Measurements from ENCODE around the gene ELAVL1.
"Not testable (repeated sequence)": the region's sequence is repeated elsewhere in the genome, so short reads cannot be mapped to it uniquely, and the experiment has no call there.

ELAVL1 gene

GRCh38 chr19:8005534-8006256 lies at the start of gene ELAVL1:
Gene ELAVL1 (minus strand): TSS chr19:8005641. CDS start chr19:7991815, 13,826 bp downstream.
- peak; percentile 91 to 92 for DNase-seq

GRCh38 chr19:8054169-8054568 lies 48.7 kb upstream of the ELAVL1 start:
- no peak for DNase-seq

GRCh38 chr19:8052464-8052859 lies 47.0 kb upstream of the ELAVL1 start, which contains the start of gene CCL25:
Gene CCL25 (plus strand): TSS chr19:8052760. CDS start chr19:8053050, 290 bp downstream.
- no peak for DNase-seq

- peak; percentile 87 to 95 for DNase-seq
These were observed 45.0 kb upstream of the ELAVL1 start for GRCh38 chr19:8050274-8051096.

- no peak for DNase-seq
These were observed 41.2 kb upstream of the ELAVL1 start for GRCh38 chr19:8046569-8047165.

GRCh38 chr19:8045872-8046568 lies 40.6 kb upstream of the ELAVL1 start:
- DNase-seq, result no peak

- DNase-seq, result no peak
These were observed 38.6 kb upstream of the ELAVL1 start for GRCh38 chr19:8044018-8044417.

GRCh38 chr19:8042900-8043299 lies 37.5 kb upstream of the ELAVL1 start:
- no peak for DNase-seq

GRCh38 chr19:8041531-8041931 lies 36.1 kb upstream of the ELAVL1 start:
- no peak for DNase-seq

- no peak for DNase-seq
These were observed 33.8 kb upstream of the ELAVL1 start for GRCh38 chr19:8039231-8039630.

- no peak for DNase-seq
These were observed 33.4 kb upstream of the ELAVL1 start for GRCh38 chr19:8038815-8039214.

- no peak for DNase-seq
These were observed 31.1 kb upstream of the ELAVL1 start for GRCh38 chr19:8036434-8037099.

GRCh38 chr19:8034178-8034525 lies 28.7 kb upstream of the ELAVL1 start:
- DNase-seq, result no peak

GRCh38 chr19:8033287-8034177 lies 28.1 kb upstream of the ELAVL1 start:
- DNase-seq, result not testable (repeated sequence)

GRCh38 chr19:8030960-8031359 lies 25.5 kb upstream of the ELAVL1 start:
- no peak for DNase-seq

- DNase-seq, result no peak
These were observed 23.6 kb upstream of the ELAVL1 start for GRCh38 chr19:8028951-8029491.

GRCh38 chr19:8025316-8025715 lies 19.9 kb upstream of the ELAVL1 start:
- no peak for DNase-seq

GRCh38 chr19:8024256-8024655 lies 18.8 kb upstream of the ELAVL1 start:
- not testable (repeated sequence) for DNase-seq

- DNase-seq, result no peak
These were observed 17.9 kb upstream of the ELAVL1 start for GRCh38 chr19:8023371-8023770.

- no peak for DNase-seq
These were observed 16.8 kb upstream of the ELAVL1 start for GRCh38 chr19:8022275-8022674.

GRCh38 chr19:8021374-8021773 lies 15.9 kb upstream of the ELAVL1 start:
- DNase-seq, result no peak
